Lower leg skin (tissue), 4 donors: ENCODE results near the gene GADL1. TPM values are rescaled to one million over a fixed set of nuclear protein-coding genes. Genes with fewer than 3 reads are reported as not detected.

Experiments used
- DNase-seq, 2 donors: peaks; one replicate each; pipeline ENCODE4 v3.0.0-alpha.2; 2019; ENCODE audit warnings: low spot score in 2 of 2
- H3K4me3 ChIP-seq: fragments of 200-600 bp; sonication (generic); 2 replicates; pipeline ENCODE4 v1.5.1; 2017; ENCODE audit warnings: mild to moderate bottlenecking, low read depth; ENCODE audit not compliant: poor library complexity, severe bottlenecking
- POLR2A ChIP-seq, 2 donors: fragments of 450-650 bp; IDR thresholded peaks; one replicate each; pipeline ENCODE4 v1.6.1; 2016 to 2017; ENCODE audit warnings: antibody characterized with exemption in 2 of 2, mild to moderate bottlenecking in 1 of 2, moderate library complexity in 1 of 2
- WGBS, 2 donors: methylation state at CpG; one replicate each; pipeline ENCODE4 v1.1.5; 2018; 5-methylcytosine and 5-hydroxymethylcytosine counted together
- intact Hi-C: fragments of 100-400 bp; cut with DNase I; formaldehyde crosslinking; loops from one replicate; pipeline ENCODE4 v1.15.0; 2023; ENCODE audit warnings: low total_unique reads
- total RNA-seq, 4 donors: library from RNA; depleted of rRNA; stranded (reverse); fragments of >200 nt; gene quantifications; one replicate each; pipeline ENCODE4 v1.1.0, GENCODE V29; 2016
- TF ChIP-seq, protein P1 (sequence below), 3 donors: fragments of 450-650 bp; IDR thresholded peaks; one replicate each; pipeline ENCODE4 v1.5.1; 2016; ENCODE audit warnings: antibody characterized with exemption in 3 of 3, mild to moderate bottlenecking in 3 of 3, moderate library complexity in 2 of 3

Gene GADL1
- total RNA-seq, 4 donors from 2014 or later, result not detected

DNA sequence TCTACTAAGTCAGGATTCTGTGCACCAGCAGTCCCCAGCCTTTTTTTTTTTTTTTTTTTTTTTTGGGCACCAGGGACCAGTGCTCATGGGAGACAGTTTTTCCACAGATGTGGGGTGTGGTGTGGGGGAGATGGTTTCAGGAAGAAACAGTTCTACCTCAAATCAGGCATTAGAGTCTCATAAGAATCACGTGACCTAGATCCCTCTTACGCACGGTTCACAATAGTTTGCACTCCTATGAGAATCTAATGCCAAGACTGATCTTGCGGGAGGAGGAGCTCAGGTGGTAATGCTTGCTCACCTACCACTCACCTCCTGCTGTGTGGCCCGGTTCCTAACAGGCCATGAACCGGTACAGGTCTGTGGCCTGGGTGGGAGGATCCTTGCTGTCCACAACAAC, 88.8 kb downstream of the GADL1 start:
- TF ChIP-seq, protein P1, sequence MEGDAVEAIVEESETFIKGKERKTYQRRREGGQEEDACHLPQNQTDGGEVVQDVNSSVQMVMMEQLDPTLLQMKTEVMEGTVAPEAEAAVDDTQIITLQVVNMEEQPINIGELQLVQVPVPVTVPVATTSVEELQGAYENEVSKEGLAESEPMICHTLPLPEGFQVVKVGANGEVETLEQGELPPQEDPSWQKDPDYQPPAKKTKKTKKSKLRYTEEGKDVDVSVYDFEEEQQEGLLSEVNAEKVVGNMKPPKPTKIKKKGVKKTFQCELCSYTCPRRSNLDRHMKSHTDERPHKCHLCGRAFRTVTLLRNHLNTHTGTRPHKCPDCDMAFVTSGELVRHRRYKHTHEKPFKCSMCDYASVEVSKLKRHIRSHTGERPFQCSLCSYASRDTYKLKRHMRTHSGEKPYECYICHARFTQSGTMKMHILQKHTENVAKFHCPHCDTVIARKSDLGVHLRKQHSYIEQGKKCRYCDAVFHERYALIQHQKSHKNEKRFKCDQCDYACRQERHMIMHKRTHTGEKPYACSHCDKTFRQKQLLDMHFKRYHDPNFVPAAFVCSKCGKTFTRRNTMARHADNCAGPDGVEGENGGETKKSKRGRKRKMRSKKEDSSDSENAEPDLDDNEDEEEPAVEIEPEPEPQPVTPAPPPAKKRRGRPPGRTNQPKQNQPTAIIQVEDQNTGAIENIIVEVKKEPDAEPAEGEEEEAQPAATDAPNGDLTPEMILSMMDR (IDR thresholded peaks at IDR 0.05), result no peak
- TF ChIP-seq POLR2A (IDR thresholded peaks at IDR 0.05), result no peak
- intact Hi-C loops, result no loop called here
- no peak for DNase-seq
- H3K4me3 ChIP-seq, result no peak overlapping the region
- WGBS, 2 donors, result 96% methylated on average over 6 of the region's 6 CpGs

DNA sequence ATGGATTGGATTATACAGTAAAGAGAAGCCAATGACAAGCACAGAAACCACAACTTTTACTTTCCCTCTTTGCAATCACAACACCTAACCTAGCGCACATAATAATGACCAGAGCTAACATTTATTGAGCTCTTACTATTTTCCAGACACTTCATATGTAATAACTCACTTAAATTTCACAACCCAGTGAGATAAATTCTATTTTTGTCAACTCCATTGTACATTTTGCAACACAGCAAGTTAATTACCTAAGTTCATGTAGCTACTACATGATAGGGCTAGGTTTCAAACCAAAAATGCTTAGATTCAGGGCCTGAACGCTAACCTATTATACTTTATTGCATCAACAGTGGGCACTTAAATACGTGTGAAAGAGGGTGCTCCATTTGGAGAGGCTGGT, 89.5 kb downstream of the GADL1 start:
- TF ChIP-seq POLR2A (IDR thresholded peaks at IDR 0.05), result no peak
- DNase-seq, result no peak
- whole genome bisulfite sequencing, 2 donors, result 94 to 95% methylated on average over 3 of the region's 3 CpGs
- no peak overlapping the region for H3K4me3 ChIP-seq
- intact Hi-C loops, result no loop called here

DNA sequence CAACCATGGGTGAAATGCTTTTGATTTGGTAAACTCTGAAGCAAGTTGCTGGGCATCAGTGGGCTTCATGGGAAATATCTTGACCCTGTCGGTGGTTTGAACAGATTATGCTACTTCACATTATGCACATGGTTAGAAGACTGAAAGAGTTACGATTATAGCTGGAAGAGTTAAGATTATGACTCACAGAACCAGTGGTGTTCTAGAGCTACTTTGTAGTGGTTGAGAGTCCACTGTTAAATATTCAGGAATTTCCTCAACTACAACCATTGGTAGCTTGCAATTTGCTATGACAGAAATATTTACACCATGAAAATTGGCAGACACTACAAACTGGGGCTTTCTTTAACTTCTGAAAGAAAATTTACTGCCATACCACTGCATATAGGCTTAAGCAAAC, 99.3 kb downstream of the GADL1 start:
- H3K4me3 ChIP-seq, result no peak overlapping the region
- WGBS, 2 donors, result 78 to 89% methylated on average over 2 of the region's 2 CpGs
- DNase-seq, result no peak
- intact Hi-C loops, result no loop called here
- TF ChIP-seq, protein P1 (IDR thresholded peaks at IDR 0.05), result no peak
- TF ChIP-seq POLR2A (IDR thresholded peaks at IDR 0.05), result no peak

DNA sequence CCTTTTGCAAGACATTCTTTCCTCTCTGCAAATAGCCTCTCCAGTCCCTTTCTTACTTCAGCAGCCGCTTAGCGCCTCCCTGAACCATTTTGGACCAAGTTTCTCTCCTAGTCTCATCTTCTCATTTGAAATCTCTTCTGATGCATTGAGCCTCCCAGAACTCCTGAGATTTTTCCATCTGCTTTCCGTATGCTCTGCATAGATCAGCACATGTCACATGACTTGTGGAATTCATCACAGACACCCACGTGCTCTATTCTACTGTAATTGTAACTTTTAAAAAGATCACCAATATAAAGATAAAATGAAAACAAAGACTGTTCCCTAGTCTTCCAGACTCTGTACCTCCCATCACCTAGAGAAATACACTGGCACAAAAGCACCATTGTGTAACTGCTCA, 100.7 kb downstream of the GADL1 start:
- intact Hi-C loops, result no loop called here
- TF ChIP-seq, protein P1 (IDR thresholded peaks at IDR 0.05), result no peak
- no peak for TF ChIP-seq POLR2A (IDR thresholded peaks at IDR 0.05)

DNA sequence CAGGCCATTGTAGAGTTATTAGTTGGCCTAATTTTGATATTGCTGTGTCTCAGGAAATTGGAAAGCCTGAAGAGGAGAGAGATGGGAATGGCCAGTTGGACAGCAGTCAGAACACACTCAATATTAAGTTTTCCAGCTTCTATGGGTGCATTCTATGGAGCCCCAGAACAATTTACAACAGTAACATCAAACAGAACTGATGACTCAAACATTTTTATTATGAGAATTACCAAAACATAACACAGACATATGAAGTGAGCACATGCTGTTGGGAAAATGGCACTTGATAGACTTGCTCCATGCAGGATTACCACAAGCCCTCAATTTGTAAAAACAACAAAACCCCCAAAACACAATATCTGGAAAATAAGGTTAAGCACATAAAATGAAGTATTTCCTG, 104.3 kb downstream of the GADL1 start:
- TF ChIP-seq POLR2A (IDR thresholded peaks at IDR 0.05), result no peak
- TF ChIP-seq, protein P1 (IDR thresholded peaks at IDR 0.05), result no peak
- intact Hi-C loops, result no loop called here

More for the DNA sequence above, 100.7 kb downstream of the GADL1 start:
- DNase-seq, result no peak
- WGBS, 2 donors, result 65 to 67% methylated on average over 4 of the region's 4 CpGs
- H3K4me3 ChIP-seq, result no peak overlapping the region

DNA sequence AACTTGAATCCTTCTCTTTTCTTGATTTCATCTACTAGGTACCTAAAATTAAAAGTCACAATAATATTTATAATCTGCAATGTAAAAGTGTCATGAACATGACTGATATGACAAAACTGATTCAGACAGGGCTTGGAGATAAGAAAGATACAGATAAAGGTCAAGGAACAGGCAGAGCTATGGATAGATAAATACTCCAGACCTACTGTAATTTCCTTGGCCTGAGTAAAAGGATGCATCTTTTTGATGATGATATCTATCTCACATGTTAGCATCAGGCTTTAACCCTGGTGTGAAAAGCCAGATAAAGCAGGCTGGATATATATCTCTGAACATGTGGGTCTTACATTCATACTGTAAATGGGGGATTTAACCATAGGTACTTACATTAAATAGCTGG, 108.1 kb downstream of the GADL1 start:
- no peak for DNase-seq
- no peak overlapping the region for H3K4me3 ChIP-seq
- TF ChIP-seq POLR2A (IDR thresholded peaks at IDR 0.05), result no peak
- TF ChIP-seq, protein P1 (IDR thresholded peaks at IDR 0.05), result no peak
- intact Hi-C loops, result no loop called here

More for the DNA sequence above, 104.3 kb downstream of the GADL1 start:
- DNase-seq, result no peak
- no peak overlapping the region for H3K4me3 ChIP-seq
